ENCODE data around the gene MAD1L1. TPM values are rescaled to one million over a fixed set of nuclear protein-coding genes. Genes with fewer than 3 reads are reported as not detected.

MAD1L1 gene
- total RNA-seq, 1 donor from 2014 or later = 16.2 TPM

DNA sequence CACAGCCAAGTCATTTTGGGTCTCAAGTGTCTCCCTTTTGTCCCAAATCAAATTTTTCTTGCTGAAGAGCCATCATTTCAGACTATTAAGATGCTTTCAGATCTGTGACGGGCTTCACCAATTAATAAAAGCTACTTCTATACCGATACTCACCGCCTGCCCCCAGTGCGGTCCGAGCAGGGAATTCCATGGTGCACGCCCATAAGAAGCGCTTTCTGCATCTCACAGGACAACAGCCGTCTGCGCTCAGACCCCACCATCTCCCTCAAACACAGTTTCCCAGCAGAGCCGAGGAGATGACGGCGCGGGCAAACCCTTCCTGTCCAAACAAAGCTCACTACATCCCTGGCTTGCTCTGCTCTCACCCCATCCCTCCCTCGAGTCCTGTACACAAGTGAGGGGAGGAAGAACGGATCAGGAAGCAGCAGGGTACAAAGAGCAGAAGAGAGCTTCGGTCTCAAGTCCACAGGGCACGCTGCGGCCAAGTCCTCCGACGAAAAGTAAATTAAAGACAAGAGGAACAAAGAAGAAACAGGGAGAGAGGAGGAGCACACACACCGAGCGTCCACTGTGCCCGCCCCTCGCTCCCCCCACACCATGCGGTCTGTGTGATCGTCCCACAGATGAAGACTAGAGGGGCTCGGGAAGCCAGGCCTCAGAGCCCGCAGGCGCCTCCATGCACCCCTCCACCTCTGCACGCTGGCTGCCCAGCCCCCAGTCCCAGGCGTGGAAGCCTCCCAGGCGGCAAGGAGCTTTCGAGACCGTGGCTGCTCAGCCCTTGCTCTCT is 121.9 kb downstream of the MAD1L1 start:
- no peak overlapping the region for H3K4me3 ChIP-seq
- intact Hi-C loops (cut with micrococcal nuclease) = no loop called here

DNA sequence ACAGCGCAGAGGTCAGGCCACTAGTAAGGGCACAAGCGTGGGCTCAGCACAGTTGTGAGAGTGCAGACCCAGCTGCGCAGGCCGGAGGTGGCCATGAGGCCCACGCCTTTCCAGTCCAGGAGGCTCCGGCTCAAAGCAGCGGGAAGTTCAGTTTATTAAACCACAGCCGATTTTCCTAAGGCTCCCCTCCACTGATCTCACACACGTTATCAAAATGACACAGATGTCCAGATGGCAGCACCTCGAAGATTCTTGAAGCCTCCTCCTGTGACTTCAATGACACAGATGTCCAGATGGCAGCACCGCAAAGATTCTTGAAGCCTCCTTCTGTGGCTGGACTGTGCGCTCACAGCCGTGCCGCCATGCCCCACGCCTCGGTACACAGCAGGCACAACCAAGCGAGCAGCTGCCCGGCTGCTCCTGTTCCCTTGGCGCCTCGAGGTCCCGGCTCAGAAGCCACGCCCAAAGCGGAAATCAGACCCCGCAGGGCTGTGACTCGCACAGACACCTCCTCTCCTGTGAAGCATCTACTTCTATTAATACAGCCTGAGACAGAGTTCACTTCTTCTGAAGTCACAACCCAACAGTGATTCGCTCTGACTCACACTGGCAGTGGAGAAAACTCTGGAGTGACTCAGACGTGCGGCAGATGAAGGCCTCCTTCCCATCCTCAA is 122.7 kb downstream of the MAD1L1 start:
- H3K4me3 ChIP-seq = no peak overlapping the region
- DNase-seq = no peak
- no peaks in the 10 kb centered on the region for H3K9me3 ChIP-seq (replicated peaks)
- no peaks in the 10 kb centered on the region for H3K36me3 ChIP-seq
- no peak overlapping the region for H3K27ac ChIP-seq (replicated peaks)
- H3K4me1 ChIP-seq = peaks cover 45% of the 10 kb centered on the region
- no peaks in the 10 kb centered on the region for H3K27me3 ChIP-seq (ENCODE audit: low read depth)
- TF ChIP-seq, protein P1, sequence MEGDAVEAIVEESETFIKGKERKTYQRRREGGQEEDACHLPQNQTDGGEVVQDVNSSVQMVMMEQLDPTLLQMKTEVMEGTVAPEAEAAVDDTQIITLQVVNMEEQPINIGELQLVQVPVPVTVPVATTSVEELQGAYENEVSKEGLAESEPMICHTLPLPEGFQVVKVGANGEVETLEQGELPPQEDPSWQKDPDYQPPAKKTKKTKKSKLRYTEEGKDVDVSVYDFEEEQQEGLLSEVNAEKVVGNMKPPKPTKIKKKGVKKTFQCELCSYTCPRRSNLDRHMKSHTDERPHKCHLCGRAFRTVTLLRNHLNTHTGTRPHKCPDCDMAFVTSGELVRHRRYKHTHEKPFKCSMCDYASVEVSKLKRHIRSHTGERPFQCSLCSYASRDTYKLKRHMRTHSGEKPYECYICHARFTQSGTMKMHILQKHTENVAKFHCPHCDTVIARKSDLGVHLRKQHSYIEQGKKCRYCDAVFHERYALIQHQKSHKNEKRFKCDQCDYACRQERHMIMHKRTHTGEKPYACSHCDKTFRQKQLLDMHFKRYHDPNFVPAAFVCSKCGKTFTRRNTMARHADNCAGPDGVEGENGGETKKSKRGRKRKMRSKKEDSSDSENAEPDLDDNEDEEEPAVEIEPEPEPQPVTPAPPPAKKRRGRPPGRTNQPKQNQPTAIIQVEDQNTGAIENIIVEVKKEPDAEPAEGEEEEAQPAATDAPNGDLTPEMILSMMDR (IDR thresholded peaks at IDR 0.05; ENCODE audit: borderline replicate concordance) = no peak
- intact Hi-C loops (cut with micrococcal nuclease) = no loop called here

More for the DNA sequence above, 121.9 kb downstream of the MAD1L1 start:
- Histone ChIP-seq H3K27ac (replicated peaks) (no peak overlapping the region), H3K36me3 (no peaks in the 10 kb centered on the region), H3K27me3 (ENCODE audit: low read depth) (no peaks in the 10 kb centered on the region), H3K9me3 (replicated peaks) (no peaks in the 10 kb centered on the region), H3K4me1 (peaks cover 46% of the 10 kb centered on the region)
- no peak for DNase-seq
- TF ChIP-seq, protein P1 (IDR thresholded peaks at IDR 0.05; ENCODE audit: borderline replicate concordance) = no peak

DNA sequence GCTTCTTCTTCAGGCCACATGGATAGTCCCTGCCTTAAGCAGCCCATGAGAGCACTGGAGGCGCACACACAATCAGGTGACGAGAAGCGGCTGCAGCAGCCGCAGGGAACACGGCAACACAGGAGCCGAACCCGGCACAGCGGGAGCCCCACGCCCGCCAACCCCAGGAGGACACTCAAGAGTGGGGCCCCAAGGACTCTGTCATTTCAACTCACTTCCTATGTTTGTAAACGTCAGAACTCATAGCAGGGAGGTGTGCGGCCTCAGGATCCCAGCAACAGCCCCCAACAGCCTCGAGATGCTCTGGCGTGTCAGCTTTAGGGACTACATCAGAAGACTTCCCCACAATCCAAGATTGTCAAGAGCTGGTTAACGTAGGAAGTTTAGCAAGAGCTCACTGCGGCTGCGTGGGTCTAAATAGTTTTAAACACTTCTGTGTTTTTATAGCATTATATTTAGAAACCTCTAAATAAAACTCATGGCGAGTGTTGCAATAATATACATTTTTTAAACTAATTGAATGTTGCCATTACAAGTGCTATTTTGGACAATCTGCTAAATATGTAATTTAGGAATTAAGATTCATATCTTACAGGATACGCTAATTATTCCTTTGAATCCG is 123.4 kb downstream of the MAD1L1 start:
- Histone ChIP-seq H3K27me3 (ENCODE audit: low read depth) (no peaks in the 10 kb centered on the region), H3K4me3 (no peak overlapping the region), H3K27ac (replicated peaks) (no peak overlapping the region), H3K9me3 (replicated peaks) (no peaks in the 10 kb centered on the region), H3K36me3 (no peaks in the 10 kb centered on the region), H3K4me1 (peaks cover 48% of the 10 kb centered on the region)
- no peak for DNase-seq
- TF ChIP-seq, protein P1 (IDR thresholded peaks at IDR 0.05; ENCODE audit: borderline replicate concordance) = no peak
- intact Hi-C loops (cut with micrococcal nuclease) = no loop called here

DNA sequence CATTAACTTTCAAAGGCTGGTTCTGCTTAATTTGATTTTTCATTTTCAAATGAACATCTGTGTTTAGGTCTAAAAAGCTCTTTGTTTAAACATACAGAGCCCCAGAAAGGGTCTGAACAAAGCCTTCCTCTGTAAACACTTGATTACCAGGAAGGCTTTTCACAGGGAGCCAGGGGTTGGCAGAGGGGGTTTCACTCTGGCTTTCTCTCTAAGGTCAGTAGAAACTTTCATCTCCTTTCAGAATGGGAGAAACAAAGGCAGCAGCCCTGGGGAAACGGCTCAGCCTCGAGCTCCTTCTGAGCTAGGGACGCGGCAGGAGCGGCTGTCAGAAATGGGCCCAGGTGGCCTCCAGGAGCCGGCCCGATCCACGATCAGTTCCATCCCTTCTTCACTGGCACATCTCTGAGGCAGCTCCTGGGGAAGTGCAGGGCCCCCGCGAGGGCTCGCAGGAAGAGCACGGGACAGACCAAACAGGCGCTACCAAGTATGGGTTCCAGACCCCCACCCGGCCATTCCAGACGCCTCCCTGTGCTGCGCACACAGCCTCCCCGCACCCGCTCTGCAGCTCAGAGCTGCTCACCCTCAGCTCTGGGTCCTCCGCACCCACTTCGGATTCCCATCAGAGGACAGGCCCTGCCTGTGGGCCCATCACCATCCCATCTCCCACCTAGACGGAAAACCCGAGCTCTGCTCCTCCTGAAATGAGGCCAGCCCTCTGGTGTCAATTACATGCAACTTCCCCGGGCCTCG is 124.1 kb downstream of the MAD1L1 start:
- Histone ChIP-seq H3K4me1 (peaks cover 55% of the 10 kb centered on the region), H3K27me3 (ENCODE audit: low read depth) (no peaks in the 10 kb centered on the region), H3K36me3 (no peaks in the 10 kb centered on the region), H3K27ac (replicated peaks) (no peak overlapping the region), H3K9me3 (replicated peaks) (no peaks in the 10 kb centered on the region), H3K4me3 (no peak overlapping the region)
- TF ChIP-seq, protein P1 (IDR thresholded peaks at IDR 0.05; ENCODE audit: borderline replicate concordance) = no peak
- no peak for DNase-seq
- intact Hi-C loops (cut with micrococcal nuclease) = no loop called here

DNA sequence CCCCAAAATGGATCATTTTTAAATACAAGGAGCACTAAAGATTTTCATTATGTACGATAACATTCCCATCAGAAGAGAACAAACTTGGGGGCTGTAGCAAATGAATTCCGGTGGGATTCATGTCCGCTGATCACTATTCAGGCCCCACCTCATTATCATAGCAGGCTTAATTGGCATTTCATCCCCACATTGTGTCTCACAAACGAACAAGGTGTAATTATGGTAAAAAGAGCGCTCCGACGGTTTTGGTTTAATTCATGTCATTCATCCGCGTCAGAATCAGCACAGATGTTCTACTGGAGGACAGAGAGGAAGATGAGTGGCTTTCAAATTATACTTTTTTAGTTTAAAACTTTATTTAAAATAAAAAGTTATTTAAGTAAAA is 124.7 kb downstream of the MAD1L1 start:
- Histone ChIP-seq H3K36me3 (no peaks in the 10 kb centered on the region), H3K27ac (replicated peaks) (no peak overlapping the region), H3K27me3 (ENCODE audit: low read depth) (no peaks in the 10 kb centered on the region), H3K4me1 (peaks cover 61% of the 10 kb centered on the region), H3K4me3 (no peak overlapping the region), H3K9me3 (replicated peaks) (no peaks in the 10 kb centered on the region)
- TF ChIP-seq, protein P1 (IDR thresholded peaks at IDR 0.05; ENCODE audit: borderline replicate concordance) = no peak
- intact Hi-C loops (cut with micrococcal nuclease) = no loop called here
- DNase-seq = no peak

Measured in left ventricle myocardium inferior (tissue), 1 donor.